Natural killer cell treated with Interleukin-12 subunit alpha and Interleukin-12 subunit beta and Interleukin-15 and Interleukin-18, amount 100 ng/mL, for 72 hours (primary cell): ENCODE results near the gene KCNH5. TPM values are rescaled to one million over a fixed set of nuclear protein-coding genes. Genes with fewer than 3 reads are reported as not detected.
"Not testable (repeated sequence)": the region's sequence is repeated elsewhere in the genome, so short reads cannot be mapped to it uniquely, and the experiment has no call there.

ENCODE experiments used
- ATAC-seq, 2 donors: fragments of 150-1000 bp; cut with Tn5 transposase in 1 of 2; sonication (Bioruptor Pico), chemical (Tn5 transposase) in 1 of 2; 2 replicates each; pipeline ENCODE4 v1.10.0; 2021
- DNase-seq: peaks from one replicate; pipeline ENCODE4 v3.0.0; 2022; ENCODE audit warnings: low spot score
- H3K27ac Mint-ChIP-seq, 2 donors: 1 replicate in 1 of 2; 2 replicates in 1 of 2; pipeline ENCODE4 v1.8.0; 2022; ENCODE audit warnings: mixed read lengths in 2 of 2, mild to moderate bottlenecking in 1 of 2, moderate library complexity in 1 of 2
- H3K27me3 Mint-ChIP-seq, 2 donors: 1 replicate in 1 of 2; 2 replicates in 1 of 2; pipeline ENCODE4 v1.8.0; 2022; ENCODE audit warnings: mixed read lengths in 2 of 2
- H3K36me3 Mint-ChIP-seq: one replicate; pipeline ENCODE4 v1.8.0; 2022; ENCODE audit warnings: mixed read lengths
- H3K4me1 Mint-ChIP-seq, 2 donors: 1 replicate in 1 of 2; 2 replicates in 1 of 2; pipeline ENCODE4 v1.8.0; 2022; ENCODE audit warnings: low read depth in 2 of 2, mixed read lengths in 2 of 2, mild to moderate bottlenecking in 1 of 2
- H3K4me3 Mint-ChIP-seq: one replicate; pipeline ENCODE4 v1.8.0; 2022; ENCODE audit warnings: mixed read lengths
- H3K9me3 Mint-ChIP-seq: 2 replicates; pipeline ENCODE4 v1.8.0; 2022; ENCODE audit warnings: mixed read lengths
- total RNA-seq, 2 donors: library from RNA; stranded (reverse); gene quantifications; one replicate each; pipeline ENCODE4 v1.2.3, GENCODE V29; 2022

Gene KCNH5
- total RNA-seq, 2 donors from 2014 or later: not detected

GRCh38 chr14:62894736-62895135 is 150.5 kb downstream of the KCNH5 start:
- Mint-ChIP-seq H3K36me3 (no peaks in the 10 kb centered on the region), H3K4me1 (no peaks in the 10 kb centered on the region), H3K4me3 (no peak overlapping the region), H3K27ac (no peak overlapping the region), H3K27me3 (no peaks in the 10 kb centered on the region), H3K9me3 (peaks cover 3% of the 10 kb centered on the region)
- ATAC-seq (no peak), DNase-seq (no peak)

GRCh38 chr14:62889364-62889763 is 155.9 kb downstream of the KCNH5 start:
- H3K27ac Mint-ChIP-seq: no peak overlapping the region
- DNase-seq (no peak), ATAC-seq (no peak)
- no peak overlapping the region for H3K4me3 Mint-ChIP-seq
- no peaks in the 10 kb centered on the region for H3K36me3 Mint-ChIP-seq
- peaks cover 3% of the 10 kb centered on the region for H3K9me3 Mint-ChIP-seq
- no peaks in the 10 kb centered on the region for H3K4me1 Mint-ChIP-seq
- no peaks in the 10 kb centered on the region for H3K27me3 Mint-ChIP-seq

GRCh38 chr14:62886461-62886860 is 158.8 kb downstream of the KCNH5 start:
- Mint-ChIP-seq H3K9me3 (peaks cover 3% of the 10 kb centered on the region), H3K36me3 (no peaks in the 10 kb centered on the region), H3K4me1 (no peaks in the 10 kb centered on the region), H3K27ac (no peak overlapping the region), H3K27me3 (no peaks in the 10 kb centered on the region), H3K4me3 (no peak overlapping the region)
- DNase-seq (no peak), ATAC-seq (no peak)

GRCh38 chr14:62885451-62885850 is 159.8 kb downstream of the KCNH5 start:
- DNase-seq: no peak
- H3K36me3 Mint-ChIP-seq: no peaks in the 10 kb centered on the region
- H3K4me1 Mint-ChIP-seq: no peaks in the 10 kb centered on the region
- H3K4me3 Mint-ChIP-seq: no peak overlapping the region
- H3K27me3 Mint-ChIP-seq: no peaks in the 10 kb centered on the region
- H3K27ac Mint-ChIP-seq: no peak overlapping the region
- peaks cover 3% of the 10 kb centered on the region for H3K9me3 Mint-ChIP-seq
- no peak for ATAC-seq

GRCh38 chr14:62882967-62883366 is 162.3 kb downstream of the KCNH5 start:
- no peak overlapping the region for H3K27ac Mint-ChIP-seq
- ATAC-seq (no peak), DNase-seq (no peak)
- no peaks in the 10 kb centered on the region for H3K4me1 Mint-ChIP-seq
- H3K36me3 Mint-ChIP-seq: no peaks in the 10 kb centered on the region
- no peaks in the 10 kb centered on the region for H3K27me3 Mint-ChIP-seq
- H3K9me3 Mint-ChIP-seq: no peaks in the 10 kb centered on the region
- H3K4me3 Mint-ChIP-seq: no peak overlapping the region

GRCh38 chr14:62866376-62866775 is 178.9 kb downstream of the KCNH5 start:
- no peaks in the 10 kb centered on the region for H3K27me3 Mint-ChIP-seq
- no peaks in the 10 kb centered on the region for H3K36me3 Mint-ChIP-seq
- no peak overlapping the region for H3K27ac Mint-ChIP-seq
- ATAC-seq: no peak
- H3K9me3 Mint-ChIP-seq: peaks cover 12% of the 10 kb centered on the region
- DNase-seq: no peak
- no peak overlapping the region for H3K4me3 Mint-ChIP-seq
- H3K4me1 Mint-ChIP-seq: no peaks in the 10 kb centered on the region

- ATAC-seq: no peak
- Mint-ChIP-seq H3K36me3 (no peaks in the 10 kb centered on the region), H3K27me3 (no peaks in the 10 kb centered on the region)
Observed at GRCh38 chr14:62864588-62864987, 180.7 kb downstream of the KCNH5 start.

DNA sequence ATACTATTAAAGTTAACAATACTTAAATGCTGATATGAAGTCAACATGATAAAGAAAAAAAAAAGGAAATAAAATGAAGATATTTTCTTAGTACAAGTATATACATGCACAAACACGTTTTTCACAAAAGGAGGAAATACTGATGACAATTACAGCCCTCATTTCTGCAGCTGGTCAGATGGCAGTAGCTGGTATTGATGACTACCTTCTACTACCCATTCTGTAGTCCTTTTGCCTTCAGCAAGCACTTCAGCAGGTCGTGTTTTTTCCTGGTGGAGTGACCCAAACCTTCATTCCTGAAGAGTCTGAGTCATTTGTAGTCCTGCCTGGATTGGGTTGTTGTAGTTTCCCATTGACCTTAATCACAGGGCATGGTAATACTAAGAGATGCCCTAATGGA is 187.2 kb downstream of the KCNH5 start:
- not testable (repeated sequence) for H3K27ac Mint-ChIP-seq, H3K4me1 Mint-ChIP-seq, DNase-seq, H3K4me3 Mint-ChIP-seq, H3K36me3 Mint-ChIP-seq, H3K9me3 Mint-ChIP-seq, ATAC-seq, H3K27me3 Mint-ChIP-seq

More at GRCh38 chr14:62864588-62864987, 180.7 kb downstream of the KCNH5 start:
- H3K9me3 Mint-ChIP-seq: peaks cover 11% of the 10 kb centered on the region
- no peak overlapping the region for H3K27ac Mint-ChIP-seq
- no peaks in the 10 kb centered on the region for H3K4me1 Mint-ChIP-seq
- DNase-seq: no peak
- no peak overlapping the region for H3K4me3 Mint-ChIP-seq

DNA sequence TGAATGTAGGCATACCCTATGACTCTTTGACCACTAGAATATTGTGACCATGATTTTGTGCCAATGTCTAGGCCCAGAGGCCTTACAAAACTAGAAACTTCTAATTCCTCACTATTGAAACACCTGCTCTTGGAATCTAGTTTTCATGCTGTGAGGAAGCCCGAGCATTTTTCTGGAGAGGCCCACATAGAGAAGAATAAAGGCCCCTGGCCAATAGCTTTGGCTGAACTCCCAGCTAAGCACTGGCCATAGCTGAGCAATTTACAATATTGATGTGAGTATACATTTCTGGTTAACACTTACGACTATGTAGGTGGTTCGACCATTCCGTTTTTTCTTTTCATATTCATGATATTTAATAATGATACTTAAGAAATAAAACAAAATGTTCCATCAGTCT is 190.3 kb downstream of the KCNH5 start:
- no peak for ATAC-seq
- Mint-ChIP-seq H3K27me3 (no peaks in the 10 kb centered on the region), H3K9me3 (peaks cover 5% of the 10 kb centered on the region), H3K4me1 (no peaks in the 10 kb centered on the region), H3K36me3 (no peaks in the 10 kb centered on the region), H3K4me3 (no peak overlapping the region), H3K27ac (no peak overlapping the region)
- DNase-seq: no peak

DNA sequence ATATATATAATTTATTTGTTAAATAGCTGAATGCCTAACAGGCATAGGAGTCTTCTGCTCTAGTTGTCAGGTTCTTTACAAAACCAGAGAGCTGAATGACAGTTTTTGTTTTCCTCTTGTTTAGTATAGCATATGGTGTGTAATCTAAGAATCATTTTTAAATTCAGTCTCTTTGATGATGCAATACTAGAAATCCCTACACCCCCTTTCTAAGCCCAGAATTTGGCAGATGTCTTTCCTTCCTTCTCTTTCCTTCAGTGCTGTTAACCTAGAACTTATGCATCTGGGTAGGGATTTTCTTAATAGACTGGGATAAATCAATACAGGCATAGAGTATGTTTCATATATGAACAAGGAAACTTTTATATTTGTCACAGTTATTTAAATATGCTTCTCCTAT is 198.1 kb downstream of the KCNH5 start:
- H3K4me3 Mint-ChIP-seq: no peak overlapping the region
- peaks cover 3% of the 10 kb centered on the region for H3K9me3 Mint-ChIP-seq
- no peaks in the 10 kb centered on the region for H3K4me1 Mint-ChIP-seq
- H3K27me3 Mint-ChIP-seq: no peaks in the 10 kb centered on the region
- ATAC-seq: no peak
- H3K36me3 Mint-ChIP-seq: no peaks in the 10 kb centered on the region
- DNase-seq: no peak
- H3K27ac Mint-ChIP-seq: no peak overlapping the region

GRCh38 chr14:62844546-62844945 is 200.7 kb downstream of the KCNH5 start:
- no peaks in the 10 kb centered on the region for H3K4me1 Mint-ChIP-seq
- H3K36me3 Mint-ChIP-seq: no peaks in the 10 kb centered on the region
- no peaks in the 10 kb centered on the region for H3K27me3 Mint-ChIP-seq
- ATAC-seq: no peak
- DNase-seq: no peak
- H3K9me3 Mint-ChIP-seq: peaks cover 3% of the 10 kb centered on the region
- H3K27ac Mint-ChIP-seq: no peak overlapping the region
- H3K4me3 Mint-ChIP-seq: no peak overlapping the region

GRCh38 chr14:62824086-62824485 is 221.2 kb downstream of the KCNH5 start:
- ATAC-seq: no peak
- Mint-ChIP-seq H3K36me3 (no peaks in the 10 kb centered on the region), H3K27ac (no peak overlapping the region), H3K4me1 (no peaks in the 10 kb centered on the region), H3K4me3 (no peak overlapping the region), H3K27me3 (no peaks in the 10 kb centered on the region), H3K9me3 (peaks cover 13% of the 10 kb centered on the region)
- no peak for DNase-seq

DNA sequence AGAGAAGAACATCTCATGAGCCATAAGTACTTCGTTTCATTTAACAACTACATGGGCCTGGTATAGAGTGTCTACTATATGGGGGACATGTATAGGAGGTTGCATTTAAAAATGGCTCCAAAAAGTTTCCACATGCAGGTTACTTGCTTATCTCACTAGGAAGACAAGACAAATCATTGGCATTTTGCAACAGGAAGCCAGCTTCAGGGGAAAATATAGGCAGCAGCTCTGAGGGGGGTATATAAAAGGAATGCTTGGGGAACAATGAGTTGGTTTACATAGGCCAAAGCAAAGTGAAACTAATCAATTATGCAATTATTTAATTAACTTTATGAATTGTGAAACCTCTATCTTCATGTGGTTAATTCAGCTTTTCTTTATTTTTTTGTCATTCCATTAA is 225.3 kb downstream of the KCNH5 start:
- H3K36me3 Mint-ChIP-seq: no peaks in the 10 kb centered on the region
- H3K27ac Mint-ChIP-seq: no peak overlapping the region
- H3K27me3 Mint-ChIP-seq: no peaks in the 10 kb centered on the region
- peaks cover 12% of the 10 kb centered on the region for H3K9me3 Mint-ChIP-seq
- no peaks in the 10 kb centered on the region for H3K4me1 Mint-ChIP-seq
- DNase-seq (no peak), ATAC-seq (no peak)
- no peak overlapping the region for H3K4me3 Mint-ChIP-seq

- Mint-ChIP-seq H3K27me3 (no peaks in the 10 kb centered on the region), H3K36me3 (no peaks in the 10 kb centered on the region), H3K9me3 (peaks cover 11% of the 10 kb centered on the region), H3K27ac (no peak overlapping the region), H3K4me1 (no peaks in the 10 kb centered on the region), H3K4me3 (no peak overlapping the region)
- no peak for DNase-seq
- no peak for ATAC-seq
Observed at GRCh38 chr14:62807636-62808035, 237.6 kb downstream of the KCNH5 start.

GRCh38 chr14:62800577-62800976 is 244.7 kb downstream of the KCNH5 start:
- Mint-ChIP-seq H3K4me3 (no peak overlapping the region), H3K27ac (no peak overlapping the region), H3K27me3 (no peaks in the 10 kb centered on the region), H3K9me3 (peaks cover 10% of the 10 kb centered on the region), H3K36me3 (no peaks in the 10 kb centered on the region), H3K4me1 (no peaks in the 10 kb centered on the region)
- DNase-seq (no peak), ATAC-seq (no peak)
